GM19193 (cell line): Measurements from ENCODE around the gene NLN.

ENCODE experiments used
- POLR2A ChIP-seq: IDR thresholded peaks from 4 replicates; pipeline ENCODE4 v1.6.1; 2011; ENCODE audit not compliant: insufficient read depth, insufficient read length; ENCODE audit errors: extremely low read depth

NLN gene

GRCh38 chr5:65828022-65828896 lies 106.3 kb downstream of the NLN start:
- no peak for TF ChIP-seq POLR2A

GRCh38 chr5:65830856-65831255 lies 108.9 kb downstream of the NLN start:
- no peak for TF ChIP-seq POLR2A

DNA sequence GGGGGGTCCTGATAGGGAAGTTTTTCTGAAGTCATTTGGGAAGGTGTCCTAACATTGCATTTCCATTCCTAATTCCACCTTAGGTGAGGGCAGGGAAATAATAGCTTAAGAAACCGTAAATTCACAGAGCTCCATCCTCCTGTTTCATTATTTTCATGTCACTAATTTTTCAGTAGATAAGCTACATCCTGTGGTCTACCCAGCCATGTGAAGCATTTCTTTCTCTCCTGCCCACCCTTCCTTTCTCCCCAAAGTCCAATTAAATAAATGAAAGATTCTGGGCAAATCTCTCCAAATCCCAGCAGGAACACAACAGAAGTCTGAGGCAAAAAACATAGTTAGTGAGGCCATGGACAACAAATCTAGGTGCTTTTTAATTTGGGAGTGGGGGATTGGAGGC lies 109.3 kb downstream of the NLN start:
- TF ChIP-seq POLR2A: no peak

DNA sequence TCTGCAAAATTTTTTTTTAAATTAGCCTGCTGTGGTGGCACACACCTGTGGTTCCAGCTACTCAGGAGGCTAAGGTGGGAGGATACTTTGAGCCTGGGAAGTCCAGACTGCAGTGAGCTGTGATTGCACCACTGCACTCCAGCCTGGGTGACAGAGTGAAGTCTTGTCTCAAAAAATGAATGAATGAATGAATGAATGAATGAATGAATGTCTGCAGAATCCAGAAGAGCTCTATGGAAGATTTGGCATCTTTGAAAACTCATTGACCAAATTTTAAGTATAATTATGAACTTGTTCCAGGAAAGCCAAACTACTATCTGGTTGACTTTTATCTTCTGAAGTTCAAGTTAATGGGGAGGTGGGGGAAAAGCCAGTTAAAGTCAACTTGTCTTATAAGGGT lies 110.1 kb downstream of the NLN start:
- no peak for TF ChIP-seq POLR2A

GRCh38 chr5:65832603-65833228 lies 110.7 kb downstream of the NLN start:
- no peak for TF ChIP-seq POLR2A

DNA sequence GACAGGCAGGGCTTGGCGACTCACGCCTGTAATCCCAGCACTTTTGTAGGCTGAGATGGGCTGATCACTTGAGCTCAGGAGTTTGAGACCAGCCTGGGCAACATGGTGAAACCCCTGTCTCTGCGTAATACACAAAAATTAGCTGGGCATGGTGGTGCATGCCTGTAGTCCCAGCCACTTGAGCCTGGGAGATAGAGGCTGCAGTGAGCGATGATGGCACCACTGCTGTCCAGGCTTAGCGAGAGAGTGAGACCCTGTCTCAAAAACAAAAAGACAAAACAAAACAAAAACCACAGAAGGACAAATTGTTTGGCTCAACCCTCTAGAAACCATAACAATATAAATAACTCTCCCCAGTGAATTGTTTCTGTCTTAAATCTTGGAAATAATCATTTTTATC lies 111.8 kb downstream of the NLN start:
- no peak for TF ChIP-seq POLR2A

GRCh38 chr5:65834306-65834705 lies 112.3 kb downstream of the NLN start:
- TF ChIP-seq POLR2A: no peak

- TF ChIP-seq POLR2A: no peak
Measured at GRCh38 chr5:65835191-65835590, 113.2 kb downstream of the NLN start.

GRCh38 chr5:65837139-65837538 lies 115.1 kb downstream of the NLN start:
- no peak for TF ChIP-seq POLR2A

- TF ChIP-seq POLR2A: no peak
Measured at GRCh38 chr5:65840071-65840470, 118.1 kb downstream of the NLN start.

DNA sequence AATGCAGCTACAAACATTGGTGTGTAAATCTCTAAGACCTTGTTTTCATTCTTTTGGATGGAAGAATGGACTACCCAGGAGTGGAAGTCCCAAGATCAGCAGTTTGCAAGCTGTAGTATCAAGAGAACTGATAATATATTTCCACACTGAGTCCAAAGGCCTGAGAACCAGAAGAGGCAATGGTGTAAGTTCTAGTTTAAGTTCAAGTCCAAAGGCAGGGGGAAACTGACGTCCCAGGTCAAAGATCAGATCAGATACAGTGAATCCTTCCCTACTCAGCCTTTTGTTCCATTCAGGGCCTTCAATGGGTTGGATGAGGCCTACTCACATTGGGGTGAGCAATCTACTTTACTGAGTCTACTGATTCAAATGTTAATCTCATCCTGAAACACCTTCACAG lies 124.1 kb downstream of the NLN start:
- no peak for TF ChIP-seq POLR2A

GRCh38 chr5:65854925-65855324 lies 132.9 kb downstream of the NLN start:
- TF ChIP-seq POLR2A: no peak

DNA sequence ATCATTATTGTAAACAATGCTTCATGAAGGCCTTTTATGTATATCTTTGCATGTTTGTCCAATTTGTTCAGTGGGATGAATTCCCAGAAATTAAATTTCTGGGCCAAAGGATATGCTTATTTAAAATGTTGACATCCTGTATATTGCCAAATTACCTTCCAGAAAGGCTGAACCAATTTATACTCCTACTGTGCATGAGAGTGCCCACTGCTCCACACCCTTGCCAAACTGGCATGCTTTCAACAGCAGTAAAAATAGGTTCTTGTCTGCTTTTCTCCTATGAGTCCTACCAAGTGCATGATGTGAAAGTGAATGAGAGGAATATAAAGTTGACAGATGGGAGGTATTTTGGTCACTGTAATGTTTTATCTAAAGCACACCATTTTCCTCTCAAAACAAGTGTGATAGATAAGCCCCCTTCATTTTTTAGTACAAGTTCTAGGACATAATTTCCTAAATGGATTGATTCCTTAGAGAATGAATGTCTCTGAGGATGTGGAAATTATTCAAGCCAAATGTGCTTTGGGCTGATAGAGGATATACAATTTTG lies 133.8 kb downstream of the NLN start:
- no peak for TF ChIP-seq POLR2A

DNA sequence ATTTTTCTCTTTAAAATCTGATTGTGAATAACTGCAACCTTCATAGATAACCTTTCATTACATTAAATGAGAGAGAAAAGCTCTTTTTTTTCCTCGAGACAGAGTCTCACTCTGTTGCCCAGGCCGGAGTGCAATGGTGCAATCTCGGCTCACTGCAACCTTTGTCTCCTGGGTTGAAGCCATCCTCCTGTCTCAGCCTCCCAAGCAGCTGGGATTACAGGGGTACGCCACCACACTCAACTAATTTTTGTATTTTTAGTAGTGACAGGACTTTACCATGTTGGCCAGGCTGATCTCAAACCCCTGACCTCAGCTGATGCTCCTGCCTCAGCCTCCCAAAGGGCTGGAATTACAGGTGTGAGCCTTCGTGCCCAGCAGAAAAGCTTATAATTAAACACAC lies 134.5 kb downstream of the NLN start:
- no peak for TF ChIP-seq POLR2A

DNA sequence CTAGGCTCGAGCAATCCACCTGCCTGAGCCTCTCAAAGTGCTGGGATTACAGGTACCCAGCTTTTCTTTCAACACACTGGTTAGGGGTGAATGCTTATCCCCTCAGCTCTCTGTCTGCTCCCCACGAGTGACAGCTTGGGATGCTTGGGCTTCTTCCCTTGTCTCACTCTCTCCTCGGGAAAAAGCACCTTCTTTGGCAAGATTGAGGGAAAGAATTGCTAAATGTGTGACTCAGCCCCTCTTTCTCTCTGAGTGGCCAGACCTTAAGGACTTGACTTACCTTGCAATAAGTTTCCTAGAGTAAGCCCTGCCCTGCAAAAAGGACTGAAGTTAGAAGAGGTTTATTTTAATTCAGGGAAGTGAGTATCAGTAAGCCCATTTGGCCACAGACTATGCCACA lies 136.3 kb downstream of the NLN start:
- no peak for TF ChIP-seq POLR2A

- TF ChIP-seq POLR2A: no peak
Measured at GRCh38 chr5:65861830-65862241, 139.8 kb downstream of the NLN start.
